HEK293 (cell line): ENCODE data around the gene PRRT3.

Experiments
- CTCF ChIA-PET: fragments of 350-600 bp; formaldehyde crosslinking; extraction: SDS; loops from one replicate; lab custom pipeline; 2021; ENCODE audit warnings: antibody characterized with exemption; lab: Yijun Ruan, JAX
- POLR2A ChIA-PET: fragments of 300-600 bp; formaldehyde crosslinking; extraction: SDS; loops from one replicate; lab custom pipeline; 2020; ENCODE audit warnings: antibody characterized with exemption, inconsistent platforms; lab: Yijun Ruan, JAX
- H3K27ac ChIP-seq: fragments of 200-500 bp; sonication (Bioruptor generic); 2 replicates; pipeline ENCODE4 v1.5.1; 2014; ENCODE audit warnings: low read depth, low read length, control low read depth, inconsistent platforms; ENCODE audit errors: extremely low read depth
- H3K36me3 ChIP-seq, 2 experiments: fragments of 200-500 bp in 1 of 2; sonication (Bioruptor generic) in 1 of 2; 1 replicate in 1 of 2; 2 replicates in 1 of 2; pipeline ENCODE4 v1.5.1; 2014 to 2017; ENCODE audit warnings: inconsistent platforms in 2 of 2, low read length in 2 of 2; ENCODE audit not compliant: control insufficient read depth in 2 of 2, insufficient read depth in 1 of 2
- H3K4me1 ChIP-seq: fragments of 200-500 bp; sonication (Bioruptor generic); 2 replicates; pipeline ENCODE4 v1.5.1; 2014; ENCODE audit warnings: mild to moderate bottlenecking, low read length, inconsistent platforms; ENCODE audit not compliant: control insufficient read depth, insufficient read depth
- H3K4me3 ChIP-seq: 2 replicates; pipeline ENCODE4 v1.5.1; 2011; ENCODE audit warnings: low read depth, mild to moderate bottlenecking, control low read depth, low read length, moderate library complexity
- H3K9me3 ChIP-seq: fragments of 200-500 bp; sonication (Bioruptor generic); 2 replicates; pipeline ENCODE4 v1.5.1; 2014; ENCODE audit warnings: low read depth, low read length, inconsistent platforms; ENCODE audit not compliant: control insufficient read depth, insufficient read depth
- KLF17 ChIP-seq: fragments of 450-650 bp; formaldehyde crosslinking; IDR thresholded peaks from 2 replicates; pipeline ENCODE4 v1.5.1; 2016; ENCODE audit warnings: missing biosample characterization, missing genetic modification characterization
- SCRT2 ChIP-seq: fragments of 450-650 bp; formaldehyde crosslinking; IDR thresholded peaks from 2 replicates; pipeline ENCODE4 v1.5.1; 2016; ENCODE audit warnings: missing biosample characterization, missing genetic modification characterization
- ZNF121 ChIP-seq: fragments of 450-650 bp; formaldehyde crosslinking; IDR thresholded peaks from 2 replicates; pipeline ENCODE4 v1.5.1; 2016; ENCODE audit warnings: missing biosample characterization, missing genetic modification characterization
- ZNF214 ChIP-seq: fragments of 450-650 bp; formaldehyde crosslinking; IDR thresholded peaks from 2 replicates; pipeline ENCODE4 v1.5.1; 2017; ENCODE audit warnings: missing biosample characterization, mild to moderate bottlenecking, missing genetic modification characterization, borderline replicate concordance
- ZNF747 ChIP-seq: fragments of 450-650 bp; formaldehyde crosslinking; IDR thresholded peaks from 2 replicates; pipeline ENCODE4 v1.5.1; 2016; ENCODE audit warnings: missing biosample characterization, missing genetic modification characterization
- TF ChIP-seq, protein P1 (sequence below): fragments of 450-650 bp; formaldehyde crosslinking; IDR thresholded peaks from 2 replicates; pipeline ENCODE4 v1.5.1; 2016; ENCODE audit warnings: missing biosample characterization, missing genetic modification characterization

Gene PRRT3

DNA sequence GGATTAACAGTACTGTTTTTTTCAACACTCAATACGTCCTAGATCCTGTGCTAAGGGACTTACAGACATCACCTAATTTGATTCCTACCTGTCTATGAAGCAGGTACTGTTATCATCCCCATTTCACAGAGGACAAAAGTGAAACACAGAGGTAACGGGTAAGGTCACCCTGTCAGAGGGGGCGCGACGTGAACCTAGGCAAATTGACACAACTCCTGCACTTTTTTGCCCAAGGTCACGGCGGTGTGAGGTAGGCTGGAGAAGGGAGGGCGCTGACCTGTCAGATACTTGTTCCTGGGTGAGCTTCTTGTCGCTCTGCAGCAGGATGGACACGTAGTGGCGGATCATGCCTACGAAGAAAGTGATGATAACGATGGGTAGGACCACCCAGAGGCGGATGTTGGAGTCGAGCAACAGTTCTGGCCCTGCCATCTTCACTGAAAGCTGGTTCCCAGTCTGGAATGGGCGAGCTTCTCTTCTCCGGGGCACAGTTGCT lies 34.1 kb upstream of the PRRT3 start:
- Histone ChIP-seq H3K27ac (peak overlapping the region; percentile 78; the same call in 1 of the 2 replicates), H3K36me3 (peaks cover 11 to 28% of the 10 kb centered on the region in 2 experiments; a peak in 2 of 3 replicates), H3K4me3 (peak overlapping the region; percentile 61), H3K9me3 (no peaks in the 10 kb centered on the region)
- ChIA-PET CTCF (no interaction called here), POLR2A (interaction anchor here (0.7 to 2.5 kb wide), 10 partner anchors 8 to 768 kb away, joined by 3 to 11 read pairs (median 6); partner anchors contain the start of genes CRELD1 and FANCD2)
- TF ChIP-seq SCRT2 = 0 out of 2 replicates have a peak, but pooled peaks have one; percentile 95
- no peak for TF ChIP-seq ZNF214 (tag by site-specific recombination)
- TF ChIP-seq, all 188 proteins: peak for 1
- peaks cover 4% of the 10 kb centered on the region for H3K4me1 ChIP-seq

DNA sequence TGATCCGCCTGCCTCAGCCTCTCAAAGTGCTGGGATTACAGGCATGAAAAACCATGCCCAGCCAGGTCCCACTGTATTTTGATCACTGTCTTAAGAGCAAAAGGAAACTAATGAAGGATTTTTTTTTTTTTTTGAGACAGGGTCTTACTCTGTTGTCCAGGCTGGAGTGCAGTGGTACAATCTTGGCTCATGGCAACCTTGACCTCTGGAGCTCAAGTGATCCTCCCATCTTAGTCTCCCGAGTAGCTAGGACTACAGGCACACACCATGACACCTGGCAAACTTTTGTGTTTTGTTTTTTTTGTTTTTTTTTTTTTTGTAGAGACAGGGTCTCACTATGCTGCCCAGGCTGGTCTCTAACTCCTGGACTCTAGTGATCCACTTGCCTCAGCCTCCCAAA lies 28.0 kb upstream of the PRRT3 start:
- H3K27ac ChIP-seq = no peak overlapping the region
- 0 out of 2 replicates have a peak, but pooled peaks cover 3% of the 10 kb centered on the region for H3K4me1 ChIP-seq
- H3K9me3 ChIP-seq = no peaks in the 10 kb centered on the region
- H3K4me3 ChIP-seq = no peak overlapping the region
- TF ChIP-seq ZNF747 (no peak), ZNF121 (peak; percentile 86)
- peaks cover 16 to 38% of the 10 kb centered on the region in 2 experiments; a peak in 2 of 3 replicates for H3K36me3 ChIP-seq
- ChIA-PET POLR2A (interaction anchor here (0.6 to 0.7 kb wide), 2 partner anchors 12 to 367 kb away, joined by 3 to 4 read pairs; no protein-coding TSS in a partner anchor), CTCF (interaction anchor here (0.7 to 0.8 kb wide), 2 partner anchors 66 to 187 kb away, joined by 4 read pairs; no protein-coding TSS in a partner anchor)

GRCh38 chr3:9978710-9979305 lies 26.6 kb upstream of the PRRT3 start:
- no peak overlapping the region for H3K27ac ChIP-seq
- H3K36me3 ChIP-seq = peaks cover 16 to 42% of the 10 kb centered on the region in 2 experiments; a peak in 2 of 3 replicates
- CTCF ChIA-PET = interaction anchor here (0.9 kb wide), 1 partner anchor 13 kb away, joined by 3 read pairs; no protein-coding TSS in a partner anchor

More at GRCh38 chr3:9978710-9979305, 26.6 kb upstream of the PRRT3 start:
- Histone ChIP-seq H3K4me3 (no peak overlapping the region), H3K9me3 (no peaks in the 10 kb centered on the region)
- TF ChIP-seq KLF17 = no peak
- TF ChIP-seq, protein P1, sequence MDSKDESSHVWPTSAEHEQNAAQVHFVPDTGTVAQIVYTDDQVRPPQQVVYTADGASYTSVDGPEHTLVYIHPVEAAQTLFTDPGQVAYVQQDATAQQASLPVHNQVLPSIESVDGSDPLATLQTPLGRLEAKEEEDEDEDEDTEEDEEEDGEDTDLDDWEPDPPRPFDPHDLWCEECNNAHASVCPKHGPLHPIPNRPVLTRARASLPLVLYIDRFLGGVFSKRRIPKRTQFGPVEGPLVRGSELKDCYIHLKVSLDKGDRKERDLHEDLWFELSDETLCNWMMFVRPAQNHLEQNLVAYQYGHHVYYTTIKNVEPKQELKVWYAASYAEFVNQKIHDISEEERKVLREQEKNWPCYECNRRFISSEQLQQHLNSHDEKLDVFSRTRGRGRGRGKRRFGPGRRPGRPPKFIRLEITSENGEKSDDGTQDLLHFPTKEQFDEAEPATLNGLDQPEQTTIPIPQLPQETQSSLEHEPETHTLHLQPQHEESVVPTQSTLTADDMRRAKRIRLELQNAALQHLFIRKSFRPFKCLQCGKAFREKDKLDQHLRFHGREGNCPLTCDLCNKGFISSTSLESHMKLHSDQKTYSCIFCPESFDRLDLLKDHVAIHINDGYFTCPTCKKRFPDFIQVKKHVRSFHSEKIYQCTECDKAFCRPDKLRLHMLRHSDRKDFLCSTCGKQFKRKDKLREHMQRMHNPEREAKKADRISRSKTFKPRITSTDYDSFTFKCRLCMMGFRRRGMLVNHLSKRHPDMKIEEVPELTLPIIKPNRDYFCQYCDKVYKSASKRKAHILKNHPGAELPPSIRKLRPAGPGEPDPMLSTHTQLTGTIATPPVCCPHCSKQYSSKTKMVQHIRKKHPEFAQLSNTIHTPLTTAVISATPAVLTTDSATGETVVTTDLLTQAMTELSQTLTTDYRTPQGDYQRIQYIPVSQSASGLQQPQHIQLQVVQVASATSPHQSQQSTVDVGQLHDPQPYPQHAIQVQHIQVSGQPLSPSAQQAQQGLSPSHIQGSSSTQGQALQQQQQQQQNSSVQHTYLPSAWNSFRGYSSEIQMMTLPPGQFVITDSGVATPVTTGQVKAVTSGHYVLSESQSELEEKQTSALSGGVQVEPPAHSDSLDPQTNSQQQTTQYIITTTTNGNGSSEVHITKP (tag by site-specific recombination) = 0 out of 2 replicates have a peak, but pooled peaks have one; percentile 9
- TF ChIP-seq, all 188 proteins: peak for 1
- H3K4me1 ChIP-seq = 0 out of 2 replicates have a peak, but pooled peaks cover 3% of the 10 kb centered on the region
- POLR2A ChIA-PET = interaction anchor here (2.1 kb wide), 1 partner anchor 8 kb away, joined by 11 read pairs; the partner anchor contains the start of gene EMC3
